Vagina (tissue), 2 donors: Measurements from ENCODE around the gene TMEM178B.

Source experiments
- CTCF ChIP-seq, 3 experiments: fragments of 450-650 bp in 2 of 3; fragments of 200-600 bp in 1 of 3; sonication (generic) in 1 of 3; IDR thresholded peaks; one replicate each; pipeline ENCODE4 v1.5.1; 2017 to 2019; ENCODE audit warnings: antibody characterized with exemption in 3 of 3, mild to moderate bottlenecking in 2 of 3, moderate library complexity in 2 of 3
- POLR2A ChIP-seq, 2 donors: fragments of 450-650 bp; IDR thresholded peaks; one replicate each; pipeline ENCODE4 v1.6.1; 2017; ENCODE audit warnings: antibody characterized with exemption in 2 of 2, mild to moderate bottlenecking in 2 of 2, moderate library complexity in 2 of 2
- POLR2AphosphoS5 ChIP-seq, 2 donors: sonication (generic); formaldehyde crosslinking; IDR thresholded peaks; one replicate each; pipeline ENCODE4 v1.9.0; 2017; ENCODE audit warnings: antibody characterized with exemption in 2 of 2, mild to moderate bottlenecking in 2 of 2, low read depth in 1 of 2; ENCODE audit not compliant: insufficient read depth in 1 of 2

GRCh38 chr7:141439164-141439563 is 365.3 kb downstream of the TMEM178B start:
- TF ChIP-seq CTCF (IDR thresholded peaks at IDR 0.05) (no peak), POLR2AphosphoS5 (IDR thresholded peaks at IDR 0.05; ENCODE audit: insufficient read depth in 1 of 2, low read depth in 1 of 2) (no peak), POLR2A (IDR thresholded peaks at IDR 0.05) (no peak)
